ENCODE results near the gene TBC1D25.
A peak's percentile ranks its signal among the peaks of the same experiment; 100 is the strongest.

The TBC1D25 gene

GRCh38 chrX:48591255-48591791 lies 51.8 kb downstream of the TBC1D25 start:
- H3K4me3 Mint-ChIP-seq: no peak overlapping the region
- H3K27me3 Mint-ChIP-seq: peaks cover 3% of the 10 kb centered on the region
- no peaks in the 10 kb centered on the region for H3K36me3 Mint-ChIP-seq
- H3K9me3 Mint-ChIP-seq: no peaks in the 10 kb centered on the region
- no peak for DNase-seq (ENCODE audit: low spot score in 2 of 2)
- ATAC-seq (ENCODE audit: low read depth): no peak
- H3K4me1 Mint-ChIP-seq: peaks cover 3% of the 10 kb centered on the region
- no peak overlapping the region for H3K27ac Mint-ChIP-seq

GRCh38 chrX:48592971-48593370 lies 53.5 kb downstream of the TBC1D25 start:
- Mint-ChIP-seq H3K4me3 (no peak overlapping the region), H3K27ac (no peak overlapping the region), H3K36me3 (no peaks in the 10 kb centered on the region), H3K9me3 (no peaks in the 10 kb centered on the region), H3K4me1 (peaks cover 5% of the 10 kb centered on the region), H3K27me3 (peaks cover 3% of the 10 kb centered on the region)
- ATAC-seq (ENCODE audit: low read depth) (no peak), DNase-seq (ENCODE audit: low spot score in 2 of 2) (no peak)

GRCh38 chrX:48595929-48596328 lies 56.4 kb downstream of the TBC1D25 start:
- Mint-ChIP-seq H3K27me3 (peaks cover 3% of the 10 kb centered on the region), H3K36me3 (no peaks in the 10 kb centered on the region), H3K9me3 (no peaks in the 10 kb centered on the region), H3K4me1 (peaks cover 11% of the 10 kb centered on the region), H3K27ac (no peak overlapping the region), H3K4me3 (no peak overlapping the region)
- no peak for ATAC-seq (ENCODE audit: low read depth)
- DNase-seq (ENCODE audit: low spot score in 2 of 2): no peak

GRCh38 chrX:48597353-48598264 lies 58.1 kb downstream of the TBC1D25 start, which contains the start of gene WDR13:
TSS of gene WDR13 (plus strand) at chrX:48597492. CDS start at chrX:48597997, 505 bp downstream.
- peaks cover 8% of the 10 kb centered on the region for H3K4me1 Mint-ChIP-seq
- H3K4me3 Mint-ChIP-seq: peak within 1 kb of the TSS; percentile 97
- no peaks in the 10 kb centered on the region for H3K9me3 Mint-ChIP-seq
- peak; percentile 78 to 83 for DNase-seq (ENCODE audit: low spot score in 2 of 2)
- ATAC-seq (ENCODE audit: low read depth): peak; percentile 81
- H3K27ac Mint-ChIP-seq: peak within 1 kb of the TSS; percentile 99
- peaks cover 2% of the 10 kb centered on the region for H3K36me3 Mint-ChIP-seq
- H3K27me3 Mint-ChIP-seq: no peaks in the 10 kb centered on the region

GRCh38 chrX:48598614-48599013 lies 59.1 kb downstream of the TBC1D25 start:
- DNase-seq (ENCODE audit: low spot score in 2 of 2) (no peak), ATAC-seq (ENCODE audit: low read depth) (no peak)
- no peaks in the 10 kb centered on the region for H3K27me3 Mint-ChIP-seq
- no peaks in the 10 kb centered on the region for H3K9me3 Mint-ChIP-seq
- H3K4me3 Mint-ChIP-seq: peak overlapping the region; percentile 97
- peak overlapping the region; percentile 99 for H3K27ac Mint-ChIP-seq
- H3K4me1 Mint-ChIP-seq: peaks cover 8% of the 10 kb centered on the region
- peaks cover 4% of the 10 kb centered on the region for H3K36me3 Mint-ChIP-seq

GRCh38 chrX:48599341-48599740 lies 59.8 kb downstream of the TBC1D25 start:
- Mint-ChIP-seq H3K27ac (no peak overlapping the region), H3K27me3 (no peaks in the 10 kb centered on the region), H3K36me3 (peaks cover 4% of the 10 kb centered on the region), H3K4me1 (peaks cover 8% of the 10 kb centered on the region), H3K9me3 (no peaks in the 10 kb centered on the region), H3K4me3 (no peak overlapping the region)
- ATAC-seq (ENCODE audit: low read depth) (no peak), DNase-seq (ENCODE audit: low spot score in 2 of 2) (no peak)

GRCh38 chrX:48600226-48600625 lies 60.7 kb downstream of the TBC1D25 start:
- Mint-ChIP-seq H3K9me3 (no peaks in the 10 kb centered on the region), H3K27me3 (no peaks in the 10 kb centered on the region), H3K36me3 (peaks cover 9% of the 10 kb centered on the region), H3K4me1 (peaks cover 8% of the 10 kb centered on the region), H3K4me3 (no peak overlapping the region), H3K27ac (no peak overlapping the region)
- no peak for DNase-seq (ENCODE audit: low spot score in 2 of 2)
- ATAC-seq (ENCODE audit: low read depth): no peak

GRCh38 chrX:48601741-48602394 lies 62.4 kb downstream of the TBC1D25 start:
- Mint-ChIP-seq H3K4me1 (peaks cover 8% of the 10 kb centered on the region), H3K27me3 (no peaks in the 10 kb centered on the region), H3K9me3 (no peaks in the 10 kb centered on the region), H3K4me3 (no peak overlapping the region), H3K27ac (no peak overlapping the region), H3K36me3 (peaks cover 10% of the 10 kb centered on the region)
- ATAC-seq (ENCODE audit: low read depth) (no peak), DNase-seq (ENCODE audit: low spot score in 2 of 2) (no peak)

GRCh38 chrX:48604701-48605100 lies 65.2 kb downstream of the TBC1D25 start:
- ATAC-seq (ENCODE audit: low read depth): no peak
- no peaks in the 10 kb centered on the region for H3K4me1 Mint-ChIP-seq
- no peak overlapping the region for H3K27ac Mint-ChIP-seq
- H3K27me3 Mint-ChIP-seq: no peaks in the 10 kb centered on the region
- DNase-seq (ENCODE audit: low spot score in 2 of 2): no peak
- H3K9me3 Mint-ChIP-seq: no peaks in the 10 kb centered on the region
- H3K4me3 Mint-ChIP-seq: no peak overlapping the region
- peaks cover 10% of the 10 kb centered on the region for H3K36me3 Mint-ChIP-seq

GRCh38 chrX:48606091-48606490 lies 66.6 kb downstream of the TBC1D25 start:
- Mint-ChIP-seq H3K36me3 (peaks cover 10% of the 10 kb centered on the region), H3K4me3 (no peak overlapping the region), H3K27ac (no peak overlapping the region), H3K9me3 (no peaks in the 10 kb centered on the region), H3K27me3 (no peaks in the 10 kb centered on the region), H3K4me1 (no peaks in the 10 kb centered on the region)
- DNase-seq (ENCODE audit: low spot score in 2 of 2): no peak
- ATAC-seq (ENCODE audit: low read depth): no peak

GRCh38 chrX:48611703-48612102 lies 72.2 kb downstream of the TBC1D25 start:
- H3K36me3 Mint-ChIP-seq: no peaks in the 10 kb centered on the region
- H3K4me1 Mint-ChIP-seq: no peaks in the 10 kb centered on the region
- no peak for DNase-seq (ENCODE audit: low spot score in 2 of 2)
- H3K9me3 Mint-ChIP-seq: no peaks in the 10 kb centered on the region
- no peak overlapping the region for H3K27ac Mint-ChIP-seq
- no peak overlapping the region for H3K4me3 Mint-ChIP-seq
- no peak for ATAC-seq (ENCODE audit: low read depth)
- H3K27me3 Mint-ChIP-seq: no peaks in the 10 kb centered on the region

Measured in memory B cell (primary cell).